Heart left ventricle (tissue), 16 donors: ENCODE results near the gene DPYSL5. TPM values are rescaled to one million over a fixed set of nuclear protein-coding genes. Genes with fewer than 3 reads are reported as not detected.

Source experiments
- ATAC-seq, 4 donors: fragments of 200-7000 bp; cut with Tn5 transposase; one replicate each; pipeline ENCODE4 v1.9.1; 2020 to 2022; ENCODE audit warnings: moderate library complexity in 4 of 4, mild to moderate bottlenecking in 3 of 4, moderate number of reproducible peaks in 1 of 4
- DNase-seq, 5 donors: peaks; one replicate each; pipeline ENCODE4 v3.0.0-alpha.2; 2020
- H3K27ac ChIP-seq, 12 donors: fragments of 200-600 bp; sonication (generic) in 4 of 12; one replicate each; pipeline versions ENCODE4 v1.5.0 to v1.8.0; 2016 to 2022; ENCODE audit warnings: mild to moderate bottlenecking in 2 of 12
- H3K27me3 ChIP-seq, 9 donors: fragments of 200-600 bp; sonication (generic) in 2 of 9; one replicate each; pipeline versions ENCODE4 v1.5.1 to v1.8.0; 2016 to 2022; ENCODE audit warnings: mild to moderate bottlenecking in 3 of 9
- H3K36me3 ChIP-seq, 9 donors: fragments of 200-600 bp; sonication (generic) in 2 of 9; one replicate each; pipeline versions ENCODE4 v1.5.0 to v1.8.0; 2018 to 2022; ENCODE audit warnings: mild to moderate bottlenecking in 2 of 9
- H3K4me1 ChIP-seq, 12 donors: fragments of 200-600 bp; sonication (generic) in 4 of 12; one replicate each; pipeline versions ENCODE4 v1.5.0 to v1.8.0; 2016 to 2022; ENCODE audit warnings: mild to moderate bottlenecking in 3 of 12
- H3K4me3 ChIP-seq, 12 donors: fragments of 200-600 bp; sonication (generic) in 4 of 12; one replicate each; pipeline versions ENCODE4 v1.5.0 to v1.8.0; 2017 to 2022; ENCODE audit warnings: mild to moderate bottlenecking in 9 of 12, moderate library complexity in 4 of 12
- H3K9me3 ChIP-seq, 12 donors: fragments of 200-600 bp; sonication (generic) in 4 of 12; one replicate each; pipeline versions ENCODE4 v1.5.0 to v1.8.0; 2016 to 2022; ENCODE audit warnings: mild to moderate bottlenecking in 1 of 12
- CTCF ChIP-seq, 12 donors: fragments of 200-600 bp; sonication (generic) in 4 of 12; IDR thresholded peaks; one replicate each; pipeline versions ENCODE4 v1.5.0 to v1.8.0; 2018 to 2022; ENCODE audit warnings: antibody characterized with exemption in 12 of 12, mild to moderate bottlenecking in 5 of 12
- POLR2A ChIP-seq, 2 donors: fragments of 450-650 bp; IDR thresholded peaks; one replicate each; pipeline ENCODE4 v1.6.1; 2017; ENCODE audit warnings: antibody characterized with exemption in 2 of 2, mild to moderate bottlenecking in 2 of 2, moderate library complexity in 2 of 2
- WGBS, 4 donors: extraction: QIAGEN DNeasy Blood & Tissue Kit in 2 of 4; methylation state at CpG; one replicate each; pipeline versions ENCODE4 v1.1.5 to v1.1.7; 2013 to 2018; 5-methylcytosine and 5-hydroxymethylcytosine counted together
- intact Hi-C, 10 donors: fragments of 100-400 bp; cut with DNase I; formaldehyde crosslinking; loops; one replicate each; pipeline versions ENCODE4 v1.11.1 to v1.14.2; 2022
- polyA plus RNA-seq, 2 donors: library from polyadenylated mRNA; stranded (reverse); fragments of 200-250 nt; gene quantifications; one replicate each; pipeline ENCODE4 v1.2.3, GENCODE V29; 2013
- total RNA-seq, 9 donors: library from RNA; depleted of rRNA in 2 of 9; stranded (reverse); fragments of >200 nt in 2 of 9; fragmentation: NEBNext Ultra II Directional in 3 of 9; extraction: Animal tissue kit (Norgen Biotek cat#: 25700) in 3 of 9; gene quantifications; one replicate each; pipeline versions ENCODE4 v1.1.0 to v1.2.4, GENCODE V29; 2016 to 2023
- donor health status: ischemic (EF 13 %, LVEDD 7.1; RV severe dilation, severe dysfunction).
- donor health status: healthy with polysubstance abuse.
- donor health status: DM: no; HTN: yes; CAD: no.
- donor health status: DM: no; HTN: no; CAD: no.
- donor health status: ischemic (EF 25% LVEDD 6.9; RV normal size, moderate dysfunction).
- donor health status: ischemic (EF 25% LVEDD 5.7; RV mildly dilated, moderate dysfunction).
- donor health status: healthy.
- donor health status: DM: yes; HTN: yes; CAD: no.
- donor health status: ischemic (EF 35%, LVEDD 5.7; RV mildly dilated, moderate dysfunction).
- donor health status: nonischemic (EF 11% LVEDD 7.7; RV severe dilation, severe dysfunction).
- donor health status: DM: yes; HTN: yes; CAD: no.
- donor health status: PGD.
- donor health status: ischemic (EF 29% LVEDD 5.4; RV normal size, mild dysfunction).
- donor health status: nonischemic (EF 23%, LVEDD 6.1; RV moderate dilation, normal function).

DPYSL5 gene
- total and polyA plus RNA-seq, 11 donors: 0.06 to 0.13 TPM; not detected in 9

- no peak for DNase-seq
- no peaks in the 10 kb centered on the region for H3K36me3 ChIP-seq
- ATAC-seq: no peak
- peaks cover 0 to 27% (median 0%) of the 10 kb centered on the region in 9 donors for H3K27me3 ChIP-seq
- TF ChIP-seq CTCF (IDR thresholded peaks at IDR 0.05) (no peak), POLR2A (IDR thresholded peaks at IDR 0.05) (no peak)
- H3K4me1 ChIP-seq: no peaks in the 10 kb centered on the region
- H3K4me3 ChIP-seq: no peak overlapping the region
- H3K27ac ChIP-seq: no peak overlapping the region
- H3K9me3 ChIP-seq: no peaks in the 10 kb centered on the region
- intact Hi-C loops: no loop called here
- WGBS, 4 donors: 84 to 95% (median 89%) methylated on average over 10 of the region's 10 CpGs
These were observed 86.4 kb downstream of the DPYSL5 start for GRCh38 chr2:26934335-26934724.

GRCh38 chr2:26934985-26935384 is 87.1 kb downstream of the DPYSL5 start:
- Histone ChIP-seq H3K4me3 (no peak overlapping the region), H3K36me3 (no peaks in the 10 kb centered on the region), H3K4me1 (no peaks in the 10 kb centered on the region), H3K27me3 (peaks cover 0 to 21% (median 0%) of the 10 kb centered on the region in 9 donors), H3K27ac (no peak overlapping the region), H3K9me3 (no peaks in the 10 kb centered on the region)
- intact Hi-C loops: no loop called here
- no peak for ATAC-seq
- TF ChIP-seq POLR2A (IDR thresholded peaks at IDR 0.05): no peak
- TF ChIP-seq CTCF (IDR thresholded peaks at IDR 0.05): no peak
- no peak for DNase-seq
- WGBS, 4 donors: 61 to 64% (median 62%) methylated on average over 3 of the region's 3 CpGs

- 78 to 87% (median 84%) methylated on average over 5 of the region's 5 CpGs for WGBS, 4 donors
- Histone ChIP-seq H3K27ac (no peak overlapping the region), H3K9me3 (no peaks in the 10 kb centered on the region), H3K4me1 (no peaks in the 10 kb centered on the region), H3K36me3 (no peaks in the 10 kb centered on the region), H3K4me3 (no peak overlapping the region), H3K27me3 (peaks cover 0 to 5% (median 0%) of the 10 kb centered on the region in 9 donors)
- intact Hi-C loops: no loop called here
- DNase-seq: no peak
- TF ChIP-seq POLR2A (IDR thresholded peaks at IDR 0.05) (no peak), CTCF (IDR thresholded peaks at IDR 0.05) (no peak)
- ATAC-seq: no peak
These were observed 88.9 kb downstream of the DPYSL5 start for GRCh38 chr2:26936855-26937254.

GRCh38 chr2:26938399-26939118 is 90.6 kb downstream of the DPYSL5 start:
- no peaks in the 10 kb centered on the region for H3K36me3 ChIP-seq
- 75 to 78% (median 77%) methylated on average over 8 to 10 of the region's 10 CpGs for WGBS, 4 donors
- no peak overlapping the region for H3K4me3 ChIP-seq
- intact Hi-C loops: loop anchor here in 1 of 10 donors (2.0 kb wide), 1 partner anchor 94 kb away; no protein-coding TSS in a partner anchor
- H3K9me3 ChIP-seq: no peaks in the 10 kb centered on the region
- peaks cover 0 to 2% (median 0%) of the 10 kb centered on the region in 12 donors for H3K4me1 ChIP-seq
- no peak for DNase-seq
- H3K27ac ChIP-seq: no peak overlapping the region
- H3K27me3 ChIP-seq: peaks cover 0 to 19% (median 0%) of the 10 kb centered on the region in 9 donors
- ATAC-seq: no peak
- TF ChIP-seq POLR2A (IDR thresholded peaks at IDR 0.05): no peak
- TF ChIP-seq CTCF (IDR thresholded peaks at IDR 0.05): no peak
